Body of pancreas (tissue), 4 donors: ENCODE measurements around the gene MILR1.
"Not testable (repeated sequence)": the region's sequence is repeated elsewhere in the genome, so short reads cannot be mapped to it uniquely, and the experiment has no call there.

Source experiments
- CTCF ChIP-seq, 7 experiments: fragments of 450-650 bp in 4 of 7; fragments of 200-600 bp in 3 of 7; sonication (generic) in 3 of 7; IDR thresholded peaks; one replicate each; pipeline ENCODE4 v1.5.1; 2016 to 2019; ENCODE audit warnings: antibody characterized with exemption in 7 of 7
- POLR2A ChIP-seq, 3 donors: fragments of 450-650 bp; IDR thresholded peaks; one replicate each; pipeline ENCODE4 v1.6.1; 2016; ENCODE audit warnings: antibody characterized with exemption in 3 of 3, mild to moderate bottlenecking in 2 of 3

- not testable (repeated sequence) for TF ChIP-seq CTCF, POLR2A (IDR thresholded peaks at IDR 0.05)
Observed at GRCh38 chr17:64495300-64495699, 46.4 kb downstream of the MILR1 start.
